Testis (tissue), 2 donors: ENCODE results near the gene CLIP2.

Source experiments
- CTCF ChIP-seq, 3 experiments: fragments of 450-650 bp in 2 of 3; fragments of 200-600 bp in 1 of 3; sonication (generic) in 1 of 3; IDR thresholded peaks; one replicate each; pipeline ENCODE4 v1.5.1; 2016 to 2019; ENCODE audit warnings: antibody characterized with exemption in 3 of 3, mild to moderate bottlenecking in 2 of 3, moderate library complexity in 1 of 3
- POLR2A ChIP-seq: fragments of 450-650 bp; IDR thresholded peaks from one replicate; pipeline ENCODE4 v1.6.1; 2017; ENCODE audit warnings: antibody characterized with exemption, mild to moderate bottlenecking, moderate library complexity

GRCh38 chr7:74364061-74364460, 74.9 kb downstream of the CLIP2 start:
- TF ChIP-seq CTCF (IDR thresholded peaks at IDR 0.05), result no peak
- no peak for TF ChIP-seq POLR2A
